ENCODE results near the gene DOC2B. TPM values are rescaled to one million over a fixed set of nuclear protein-coding genes. Genes with fewer than 3 reads are reported as not detected.

The DOC2B gene
- total RNA-seq, 5 donors from 2014 or later (not counting 1 experiment from before 2014, with no cell fraction given): 0.05 to 0.16 (median 0.09) TPM; not detected in 2

- POLR2A ChIA-PET: no interaction called here
- Mint-ChIP-seq H3K27me3 (peaks cover 0 to 3% of the 10 kb centered on the region in 2 donors), H3K27ac (no peak overlapping the region), H3K4me1 (peaks cover 0 to 3% (median 1%) of the 10 kb centered on the region in 3 donors), H3K36me3 (no peaks in the 10 kb centered on the region), H3K4me3 (no peak overlapping the region), H3K9me3 (no peaks in the 10 kb centered on the region)
- DNase-seq (peak in 2 of 35 experiments; percentile 0 to 14), ATAC-seq (replicated peaks in 1 of 4) (no peak)
- peaks cover 2 to 21% of the 10 kb centered on the region in 2 experiments for H3K27me3 ChIP-seq (replicated peaks in 1 of 2; ENCODE audit: control insufficient read depth in 2 of 2, extremely low read depth in 1 of 2, insufficient read depth in 2 of 2, low read length in 1 of 2)
- CTCF ChIA-PET: interaction anchor here (0.6 to 1.2 kb wide), 2 partner anchors 11 to 13 kb away, joined by 3 read pairs; no protein-coding TSS in a partner anchor
- no peaks in the 10 kb centered on the region for H3K36me3 ChIP-seq (ENCODE audit: control insufficient read depth in 2 of 2, extremely low read depth in 1 of 2, insufficient read depth in 1 of 2, low read length in 1 of 2)
- H3K9me3 ChIP-seq: no peaks in the 10 kb centered on the region
- H3K4me1 ChIP-seq (ENCODE audit: control insufficient read depth in 1 of 2, extremely low read depth in 1 of 2, insufficient read depth in 2 of 2, low read length in 2 of 2): peaks cover 0 to 3% of the 10 kb centered on the region in 2 experiments
- H3K27ac ChIP-seq (ENCODE audit: low read length): no peak overlapping the region
- WGBS (ENCODE audit: insufficient coverage): 88% methylated on average over 15 of the region's 17 CpGs
- H3K4me3 ChIP-seq (ENCODE audit: control insufficient read depth in 1 of 2, extremely low read depth in 1 of 2, low read length in 1 of 2): no peak overlapping the region
These were observed 33.4 kb downstream of the DOC2B start for GRCh38 chr17:147796-148740.

GRCh38 chr17:146983-147761, 34.3 kb downstream of the DOC2B start:
- Histone ChIP-seq H3K36me3 (ENCODE audit: control insufficient read depth in 2 of 2, extremely low read depth in 1 of 2, insufficient read depth in 1 of 2, low read length in 1 of 2) (no peaks in the 10 kb centered on the region), H3K4me3 (ENCODE audit: control insufficient read depth in 1 of 2, extremely low read depth in 1 of 2, low read length in 1 of 2) (no peak overlapping the region), H3K9me3 (no peaks in the 10 kb centered on the region), H3K27ac (ENCODE audit: low read length) (no peak overlapping the region), H3K27me3 (replicated peaks in 1 of 2; ENCODE audit: control insufficient read depth in 2 of 2, extremely low read depth in 1 of 2, insufficient read depth in 2 of 2, low read length in 1 of 2) (peaks cover 2 to 14% of the 10 kb centered on the region in 2 experiments), H3K4me1 (ENCODE audit: control insufficient read depth in 1 of 2, extremely low read depth in 1 of 2, insufficient read depth in 2 of 2, low read length in 2 of 2) (peaks cover 0 to 3% of the 10 kb centered on the region in 2 experiments)
- ATAC-seq (replicated peaks in 1 of 4) (no peak), DNase-seq (peak in 2 of 35 experiments; percentile 0 to 22)
- Mint-ChIP-seq H3K4me1 (peaks cover 0 to 3% (median 1%) of the 10 kb centered on the region in 3 donors), H3K4me3 (no peak overlapping the region), H3K27ac (no peak overlapping the region), H3K27me3 (peaks cover 0 to 3% of the 10 kb centered on the region in 2 donors), H3K36me3 (no peaks in the 10 kb centered on the region), H3K9me3 (no peaks in the 10 kb centered on the region)
- ChIA-PET POLR2A (no interaction called here), CTCF (no interaction called here)
- WGBS (ENCODE audit: insufficient coverage): 81% methylated on average over 25 of the region's 27 CpGs

- CTCF ChIA-PET: no interaction called here
- peak in 2 of 35 experiments; percentile 0 to 8 for DNase-seq
- Histone ChIP-seq H3K4me3 (ENCODE audit: control insufficient read depth in 1 of 2, extremely low read depth in 1 of 2, low read length in 1 of 2) (no peak overlapping the region), H3K9me3 (no peaks in the 10 kb centered on the region), H3K27ac (ENCODE audit: low read length) (no peak overlapping the region), H3K36me3 (ENCODE audit: control insufficient read depth in 2 of 2, extremely low read depth in 1 of 2, insufficient read depth in 1 of 2, low read length in 1 of 2) (no peaks in the 10 kb centered on the region), H3K4me1 (ENCODE audit: control insufficient read depth in 1 of 2, extremely low read depth in 1 of 2, insufficient read depth in 2 of 2, low read length in 2 of 2) (peaks cover 0 to 3% of the 10 kb centered on the region in 2 experiments), H3K27me3 (replicated peaks in 1 of 2; ENCODE audit: control insufficient read depth in 2 of 2, extremely low read depth in 1 of 2, insufficient read depth in 2 of 2, low read length in 1 of 2) (peaks cover 2 to 11% of the 10 kb centered on the region in 2 experiments)
- POLR2A ChIA-PET: no interaction called here
- Mint-ChIP-seq H3K9me3 (no peaks in the 10 kb centered on the region), H3K27me3 (peaks cover 0 to 3% of the 10 kb centered on the region in 2 donors), H3K4me3 (no peak overlapping the region), H3K27ac (no peak overlapping the region), H3K36me3 (no peaks in the 10 kb centered on the region), H3K4me1 (peaks cover 0 to 3% (median 1%) of the 10 kb centered on the region in 3 donors)
- WGBS (ENCODE audit: insufficient coverage): 89% methylated on average over 7 of the region's 10 CpGs
- ATAC-seq (replicated peaks in 1 of 4): no peak
These were observed 34.9 kb downstream of the DOC2B start for GRCh38 chr17:146546-146945.

GRCh38 chr17:145671-146541, 35.5 kb downstream of the DOC2B start:
- ATAC-seq (replicated peaks in 1 of 4): no peak
- 81% methylated on average over 13 of the region's 16 CpGs for WGBS (ENCODE audit: insufficient coverage)
- H3K4me3 ChIP-seq (ENCODE audit: control insufficient read depth in 1 of 2, extremely low read depth in 1 of 2, low read length in 1 of 2): no peak overlapping the region
- DNase-seq: peak in 2 of 35 experiments; percentile 0 to 12
- peaks cover 2 to 11% of the 10 kb centered on the region in 2 experiments for H3K27me3 ChIP-seq (replicated peaks in 1 of 2; ENCODE audit: control insufficient read depth in 2 of 2, extremely low read depth in 1 of 2, insufficient read depth in 2 of 2, low read length in 1 of 2)
- no peaks in the 10 kb centered on the region for H3K9me3 ChIP-seq
- ChIA-PET CTCF (no interaction called here), POLR2A (no interaction called here)
- Mint-ChIP-seq H3K36me3 (no peaks in the 10 kb centered on the region), H3K27me3 (peaks cover 0 to 3% of the 10 kb centered on the region in 2 donors), H3K9me3 (no peaks in the 10 kb centered on the region), H3K4me3 (no peak overlapping the region), H3K4me1 (peaks cover 0 to 3% (median 1%) of the 10 kb centered on the region in 3 donors), H3K27ac (no peak overlapping the region)
- no peak overlapping the region for H3K27ac ChIP-seq (ENCODE audit: low read length)
- H3K4me1 ChIP-seq (ENCODE audit: control insufficient read depth in 1 of 2, extremely low read depth in 1 of 2, insufficient read depth in 2 of 2, low read length in 2 of 2): peaks cover 0 to 3% of the 10 kb centered on the region in 2 experiments
- no peaks in the 10 kb centered on the region for H3K36me3 ChIP-seq (ENCODE audit: control insufficient read depth in 2 of 2, extremely low read depth in 1 of 2, insufficient read depth in 1 of 2, low read length in 1 of 2)

GRCh38 chr17:144936-145670, 36.3 kb downstream of the DOC2B start:
- no peak for ATAC-seq (replicated peaks in 1 of 4)
- 69% methylated on average over 6 of the region's 7 CpGs for WGBS (ENCODE audit: insufficient coverage)
- Mint-ChIP-seq H3K27ac (no peak overlapping the region), H3K4me1 (peaks cover 0 to 3% (median 1%) of the 10 kb centered on the region in 3 donors), H3K4me3 (no peak overlapping the region), H3K36me3 (no peaks in the 10 kb centered on the region), H3K27me3 (peaks cover 0 to 3% of the 10 kb centered on the region in 2 donors), H3K9me3 (no peaks in the 10 kb centered on the region)
- Histone ChIP-seq H3K36me3 (ENCODE audit: control insufficient read depth in 2 of 2, extremely low read depth in 1 of 2, insufficient read depth in 1 of 2, low read length in 1 of 2) (no peaks in the 10 kb centered on the region), H3K27ac (ENCODE audit: low read length) (no peak overlapping the region), H3K9me3 (no peaks in the 10 kb centered on the region), H3K27me3 (replicated peaks in 1 of 2; ENCODE audit: control insufficient read depth in 2 of 2, extremely low read depth in 1 of 2, insufficient read depth in 2 of 2, low read length in 1 of 2) (peaks cover 2 to 11% of the 10 kb centered on the region in 2 experiments), H3K4me1 (ENCODE audit: control insufficient read depth in 1 of 2, extremely low read depth in 1 of 2, insufficient read depth in 2 of 2, low read length in 2 of 2) (peaks cover 0 to 3% of the 10 kb centered on the region in 2 experiments), H3K4me3 (ENCODE audit: control insufficient read depth in 1 of 2, extremely low read depth in 1 of 2, low read length in 1 of 2) (no peak overlapping the region)
- CTCF ChIA-PET: interaction anchor here in 1 of 2 donors (1.3 kb wide), 1 partner anchor 560 kb away, joined by 4 read pairs; no protein-coding TSS in a partner anchor
- POLR2A ChIA-PET: no interaction called here
- DNase-seq: peak in 2 of 35 experiments; percentile 0 to 17
